ENCODE data around the gene VPS16.

DNA sequence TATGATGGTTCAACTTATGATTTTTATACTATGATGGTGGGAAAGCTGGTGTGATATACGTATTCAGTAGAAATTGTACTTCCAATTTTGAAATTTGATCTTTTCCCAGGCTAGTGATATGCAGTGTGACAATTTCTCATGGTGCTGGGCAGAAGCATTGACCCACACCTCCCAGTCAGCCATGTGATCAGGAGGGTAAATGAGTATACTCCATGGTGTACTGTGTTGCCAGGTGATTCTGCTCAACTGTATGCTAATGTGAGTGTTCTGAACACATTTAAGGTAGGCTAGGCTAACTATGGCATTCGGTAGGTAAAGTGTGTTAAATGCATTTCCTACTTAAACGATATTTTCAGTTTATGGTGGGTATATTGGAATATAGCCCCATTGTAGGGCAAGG, 51.8 kb downstream of the VPS16 start:
- TF ChIP-seq, protein P1, sequence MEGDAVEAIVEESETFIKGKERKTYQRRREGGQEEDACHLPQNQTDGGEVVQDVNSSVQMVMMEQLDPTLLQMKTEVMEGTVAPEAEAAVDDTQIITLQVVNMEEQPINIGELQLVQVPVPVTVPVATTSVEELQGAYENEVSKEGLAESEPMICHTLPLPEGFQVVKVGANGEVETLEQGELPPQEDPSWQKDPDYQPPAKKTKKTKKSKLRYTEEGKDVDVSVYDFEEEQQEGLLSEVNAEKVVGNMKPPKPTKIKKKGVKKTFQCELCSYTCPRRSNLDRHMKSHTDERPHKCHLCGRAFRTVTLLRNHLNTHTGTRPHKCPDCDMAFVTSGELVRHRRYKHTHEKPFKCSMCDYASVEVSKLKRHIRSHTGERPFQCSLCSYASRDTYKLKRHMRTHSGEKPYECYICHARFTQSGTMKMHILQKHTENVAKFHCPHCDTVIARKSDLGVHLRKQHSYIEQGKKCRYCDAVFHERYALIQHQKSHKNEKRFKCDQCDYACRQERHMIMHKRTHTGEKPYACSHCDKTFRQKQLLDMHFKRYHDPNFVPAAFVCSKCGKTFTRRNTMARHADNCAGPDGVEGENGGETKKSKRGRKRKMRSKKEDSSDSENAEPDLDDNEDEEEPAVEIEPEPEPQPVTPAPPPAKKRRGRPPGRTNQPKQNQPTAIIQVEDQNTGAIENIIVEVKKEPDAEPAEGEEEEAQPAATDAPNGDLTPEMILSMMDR (conservative IDR thresholded peaks at IDR 0.05; ENCODE audit: low read depth, low read length), result no peak
- TF ChIP-seq EZH2phosphoT487 (IDR thresholded peaks at IDR 0.05; ENCODE audit: borderline replicate concordance, low read length), result no peak

Data from PC-3 (cell line).